Right ventricle myocardium inferior (tissue), 1 donor: ENCODE results near the gene CCDC12. TPM values are rescaled to one million over a fixed set of nuclear protein-coding genes. Genes with fewer than 3 reads are reported as not detected.

Source experiments
- ATAC-seq: fragments of 200-7000 bp; cut with Tn5 transposase; one replicate; pipeline ENCODE4 v1.9.1; 2020; ENCODE audit warnings: mild to moderate bottlenecking, moderate library complexity
- DNase-seq: peaks from one replicate; pipeline ENCODE4 v3.0.0; 2021; ENCODE audit errors: missing footprints
- intact Hi-C: fragments of 100-400 bp; cut with DNase I; formaldehyde crosslinking; loops from one replicate; pipeline ENCODE4 v1.11.0; 2022
- total RNA-seq: library from RNA; stranded (reverse); fragmentation: NEBNext Ultra II Directional; extraction: Animal tissue kit (Norgen Biotek cat#: 25700); gene quantifications from one replicate; pipeline ENCODE4 v1.2.1, GENCODE V29; 2021
- donor health status: DM: no; HTN: yes; CAD: no; lungs with severe emphysema.

The CCDC12 gene
- total RNA-seq, 1 donor from 2014 or later: 26.3 TPM

GRCh38 chr3:46988616-46989015, 12.1 kb upstream of the CCDC12 start:
- intact Hi-C loops: no loop called here
- DNase-seq: no peak
- no peak for ATAC-seq

GRCh38 chr3:46987743-46988401, 11.3 kb upstream of the CCDC12 start:
- intact Hi-C loops: no loop called here
- DNase-seq (peak; percentile 91), ATAC-seq (peak; percentile 69)

- intact Hi-C loops: no loop called here
- DNase-seq (no peak), ATAC-seq (no peak)
Measured at GRCh38 chr3:46987319-46987742, 10.8 kb upstream of the CCDC12 start.

- DNase-seq (peak; percentile 31), ATAC-seq (no peak)
- intact Hi-C loops: no loop called here
Measured at GRCh38 chr3:46986782-46987310, 10.3 kb upstream of the CCDC12 start.

- intact Hi-C loops: no loop called here
- DNase-seq (peak; percentile 1), ATAC-seq (no peak)
Measured at GRCh38 chr3:46986055-46986730, 9.6 kb upstream of the CCDC12 start.

- ATAC-seq: no peak
- intact Hi-C loops: no loop called here
- peak; percentile 30 for DNase-seq
Measured at GRCh38 chr3:46985588-46985987, 9.0 kb upstream of the CCDC12 start.

GRCh38 chr3:46984591-46985459, 8.3 kb upstream of the CCDC12 start:
- intact Hi-C loops: no loop called here
- ATAC-seq (no peak), DNase-seq (peak; percentile 25)

- intact Hi-C loops: no loop called here
- ATAC-seq (no peak), DNase-seq (peak; percentile 3)
Measured at GRCh38 chr3:46982546-46982945, 6.0 kb upstream of the CCDC12 start.

- DNase-seq (peak; percentile 81), ATAC-seq (no peak)
- intact Hi-C loops: no loop called here
Measured at GRCh38 chr3:46981932-46982471, 5.5 kb upstream of the CCDC12 start.

- intact Hi-C loops: loop anchor here (1.0 kb wide), 1 partner anchor 29 kb away; no protein-coding TSS in a partner anchor
- DNase-seq: no peak
- no peak for ATAC-seq
Measured at GRCh38 chr3:46979958-46980497, 3.5 kb upstream of the CCDC12 start.

GRCh38 chr3:46978985-46979944, 2.7 kb upstream of the CCDC12 start, which contains the start of gene NBEAL2:
Gene NBEAL2 (plus strand): TSS chr3:46979666. CDS start chr3:46979862, 196 bp downstream.
- intact Hi-C loops: loop anchor here (1.0 kb wide), 1 partner anchor 30 kb away; no protein-coding TSS in a partner anchor
- ATAC-seq (peak; percentile 90), DNase-seq (peak; percentile 100)

- ATAC-seq (no peak), DNase-seq (peak; percentile 4)
- intact Hi-C loops: no loop called here
Measured at GRCh38 chr3:46978381-46978780, 1.8 kb upstream of the CCDC12 start.

- peak; percentile 43 for DNase-seq
- intact Hi-C loops: loop anchor here (2.0 kb wide), 1 partner anchor 43 kb away; no protein-coding TSS in a partner anchor
- ATAC-seq: no peak
Measured at GRCh38 chr3:46977811-46978195, 1.3 kb upstream of the CCDC12 start.

GRCh38 chr3:46974421-46975171, 1.9 kb downstream of the CCDC12 start:
- intact Hi-C loops: no loop called here
- DNase-seq: peak; percentile 7
- no peak for ATAC-seq

- intact Hi-C loops: no loop called here
- DNase-seq (no peak), ATAC-seq (no peak)
Measured at GRCh38 chr3:46972396-46972795, 4.1 kb downstream of the CCDC12 start.

- peak; percentile 2 for DNase-seq
- no peak for ATAC-seq
- intact Hi-C loops: no loop called here
Measured at GRCh38 chr3:46971742-46972141, 4.8 kb downstream of the CCDC12 start.

- intact Hi-C loops: no loop called here
- ATAC-seq: no peak
- peak; percentile 4 for DNase-seq
Measured at GRCh38 chr3:46971151-46971550, 5.4 kb downstream of the CCDC12 start.
